ENCODE measurements around the gene MED13.
"Not testable (repeated sequence)": the region's sequence is repeated elsewhere in the genome, so short reads cannot be mapped to it uniquely, and the experiment has no call there.

The MED13 gene

GRCh38 chr17:61998534-61998933 lies 66.5 kb downstream of the MED13 start:
- not testable (repeated sequence) for DNase-seq (ENCODE audit: low read depth, low spot score)

- no peak for DNase-seq (ENCODE audit: low read depth, low spot score)
Observed at GRCh38 chr17:61997664-61998063, 67.4 kb downstream of the MED13 start.

DNA sequence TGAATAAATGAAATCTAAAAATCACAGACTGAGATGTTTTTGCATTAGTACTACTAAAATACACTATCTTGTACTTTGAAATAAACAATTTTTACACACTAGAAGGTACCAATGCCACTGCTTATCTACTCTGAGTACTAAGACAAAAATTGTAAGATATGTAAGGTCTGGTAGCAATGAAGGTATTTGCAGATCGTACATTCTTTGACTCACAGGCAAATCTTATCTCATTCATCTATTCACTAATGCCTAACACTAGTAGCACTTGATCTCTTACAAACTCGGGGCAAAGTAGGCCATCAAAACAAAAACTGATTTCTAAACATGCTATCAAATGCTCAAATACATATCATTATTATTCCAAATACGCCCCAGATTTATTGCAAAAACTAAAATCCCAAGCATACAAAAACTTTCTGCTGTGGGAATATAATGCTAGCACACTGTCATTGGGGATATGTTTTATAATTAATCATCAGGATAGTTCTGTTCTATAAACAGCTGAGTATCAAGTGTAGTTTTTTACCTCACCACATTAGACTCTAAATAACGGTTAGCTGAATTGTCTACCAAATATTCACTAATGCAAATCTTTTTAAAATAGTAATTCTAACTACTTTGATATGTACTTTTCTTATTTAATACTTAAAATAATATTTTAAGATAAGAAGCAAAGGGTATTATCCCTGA lies 68.0 kb downstream of the MED13 start:
- DNase-seq (ENCODE audit: low read depth, low spot score): no peak

DNA sequence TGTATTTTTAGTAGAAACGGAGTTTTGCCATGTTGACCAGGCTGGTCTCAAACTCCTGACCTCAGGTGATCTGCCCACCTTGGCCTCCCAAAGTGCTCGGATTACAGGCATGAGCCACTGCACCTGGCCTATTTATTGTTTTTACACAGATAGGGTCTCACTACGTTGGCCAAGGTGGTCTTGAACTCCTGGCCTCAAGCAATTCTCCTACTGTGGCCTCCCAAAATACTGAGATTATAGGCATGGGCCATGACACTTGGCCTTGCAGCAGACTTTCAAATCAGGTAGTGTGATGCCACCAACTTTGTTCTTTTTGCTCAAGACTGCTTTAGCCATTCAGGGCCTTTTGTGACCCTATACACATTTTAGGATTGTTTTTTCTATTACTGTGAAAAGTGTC lies 75.6 kb downstream of the MED13 start:
- DNase-seq (ENCODE audit: low read depth, low spot score): no peak

DNA sequence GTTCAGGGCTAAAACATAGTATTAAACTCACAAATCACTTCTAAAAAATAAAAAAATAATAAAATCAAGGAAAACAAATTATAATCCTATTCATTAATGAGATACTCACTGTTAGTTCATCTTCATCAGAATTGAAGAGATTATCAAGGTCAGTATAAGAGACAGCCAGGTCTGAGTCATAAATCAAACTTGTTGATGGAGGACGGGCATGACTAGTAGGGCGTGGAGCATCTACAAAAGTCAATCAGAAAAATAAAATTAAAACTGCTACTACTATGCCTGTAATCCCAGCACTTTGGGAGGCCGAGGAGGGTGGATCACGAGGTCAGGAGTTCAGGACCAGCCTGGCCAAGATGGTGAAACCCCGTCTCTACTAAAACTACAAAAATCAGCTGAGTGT lies 78.2 kb downstream of the MED13 start:
- no peak for DNase-seq (ENCODE audit: low read depth, low spot score)

DNA sequence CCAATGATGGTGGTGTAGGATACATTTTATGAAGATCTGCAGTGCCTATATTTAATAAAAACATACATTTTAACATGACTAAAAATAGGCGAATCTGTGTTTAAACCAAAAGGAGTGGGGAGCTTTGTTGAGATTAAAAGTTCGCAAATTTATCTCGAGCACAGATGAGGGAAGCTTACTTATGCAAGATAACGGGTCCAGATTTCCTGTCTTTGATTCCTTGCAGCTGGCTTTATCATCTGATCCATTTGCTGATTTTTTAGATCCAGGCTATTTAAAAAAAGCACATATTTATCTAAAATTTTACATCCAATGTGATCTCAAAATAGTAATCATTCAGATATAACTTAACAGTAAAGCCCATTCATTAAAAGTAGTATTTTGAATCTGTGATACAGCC lies 80.3 kb downstream of the MED13 start:
- DNase-seq (ENCODE audit: low read depth, low spot score): no peak

- DNase-seq (ENCODE audit: low read depth, low spot score): no peak
Observed at GRCh38 chr17:61981323-61981722, 83.8 kb downstream of the MED13 start.

DNA sequence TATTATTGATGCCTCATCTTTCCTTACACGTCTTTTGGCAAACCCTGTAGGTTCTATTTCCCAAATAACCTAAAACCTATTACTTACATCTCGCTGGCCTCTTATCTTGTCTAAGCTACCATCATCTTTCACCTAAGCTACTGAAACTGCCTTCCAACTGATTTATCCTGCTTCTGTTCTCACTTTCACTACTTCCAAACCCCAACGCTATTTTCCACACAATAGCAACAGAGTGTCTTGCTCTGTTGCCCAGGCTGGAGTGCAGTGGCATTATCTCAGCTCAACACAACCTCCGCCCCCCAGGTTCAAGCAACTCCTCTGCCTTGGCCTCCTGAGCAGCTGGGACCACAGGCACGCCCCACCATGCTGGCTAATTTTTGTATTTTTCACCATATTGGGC lies 84.5 kb downstream of the MED13 start:
- DNase-seq (ENCODE audit: low read depth, low spot score): no peak

GRCh38 chr17:61974115-61974514 lies 91.0 kb downstream of the MED13 start:
- DNase-seq (ENCODE audit: low read depth, low spot score): no peak

DNA sequence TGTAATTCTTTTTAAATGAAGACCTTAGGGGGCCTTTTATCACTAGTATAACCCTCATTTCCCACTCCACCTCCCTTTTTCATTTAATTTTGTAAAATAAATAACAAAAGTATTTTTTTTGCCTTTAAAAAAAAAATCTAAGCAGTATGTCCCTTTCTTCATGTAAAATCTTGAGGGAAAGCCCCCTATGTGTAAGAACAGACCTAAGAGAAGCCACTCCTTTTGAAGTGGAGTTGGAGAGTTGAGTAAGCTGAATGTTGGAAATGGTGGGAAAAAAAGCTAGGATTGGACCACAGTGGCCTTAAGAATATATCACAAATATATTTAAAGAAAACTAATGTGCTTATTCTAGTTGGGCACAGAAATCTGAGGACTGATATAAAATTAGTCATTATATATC lies 92.8 kb downstream of the MED13 start:
- no peak for DNase-seq (ENCODE audit: low read depth, low spot score)

GRCh38 chr17:61970030-61970429 lies 95.0 kb downstream of the MED13 start:
- no peak for DNase-seq (ENCODE audit: low read depth, low spot score)

- no peak for DNase-seq (ENCODE audit: low read depth, low spot score)
Observed at GRCh38 chr17:61968757-61969156, 96.3 kb downstream of the MED13 start.

DNA sequence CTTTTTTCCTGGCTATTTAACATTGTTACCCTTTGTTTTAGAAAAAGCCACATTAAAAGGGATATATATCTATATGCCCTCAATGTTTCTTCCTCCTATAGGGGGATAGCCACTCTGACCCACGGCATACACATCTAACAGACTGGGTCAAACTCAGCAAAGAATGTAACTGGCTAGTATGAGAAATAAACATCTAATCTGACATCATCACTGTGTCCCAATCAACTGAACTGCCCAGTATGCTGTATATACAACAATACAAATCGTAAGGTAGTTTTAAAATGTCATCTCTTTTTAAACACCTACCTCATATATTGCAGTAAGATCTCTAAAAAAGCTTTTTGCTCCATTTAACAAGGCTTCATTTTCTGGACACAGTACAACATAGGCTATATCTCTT lies 97.3 kb downstream of the MED13 start:
- DNase-seq (ENCODE audit: low read depth, low spot score): no peak

- no peak for DNase-seq (ENCODE audit: low read depth, low spot score)
Observed at GRCh38 chr17:61966191-61966590, 98.9 kb downstream of the MED13 start.

- no peak for DNase-seq (ENCODE audit: low read depth, low spot score)
Observed at GRCh38 chr17:61955619-61956018, 109.5 kb downstream of the MED13 start.

- DNase-seq (ENCODE audit: low read depth, low spot score): no peak
Observed at GRCh38 chr17:61947367-61948078, 117.6 kb downstream of the MED13 start.

DNA sequence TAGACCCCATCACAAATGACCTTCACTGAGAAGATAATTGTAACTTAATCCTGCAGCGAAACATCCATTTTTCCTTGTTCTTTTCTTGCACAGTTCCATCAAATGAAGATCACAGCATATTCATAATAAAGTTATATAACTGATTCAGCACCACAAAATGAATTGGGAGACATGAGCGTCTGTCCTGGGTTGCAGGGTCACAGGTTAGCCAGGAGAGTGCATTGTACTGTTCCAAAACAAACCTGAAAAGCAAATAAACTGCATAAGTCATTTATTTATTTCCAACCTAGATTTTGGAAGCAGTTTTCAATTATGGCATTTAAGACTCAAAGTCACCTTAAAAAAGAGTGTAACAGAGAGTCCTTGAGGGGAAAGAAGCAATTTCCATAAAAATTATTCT lies 118.7 kb downstream of the MED13 start:
- DNase-seq (ENCODE audit: low read depth, low spot score): no peak

GRCh38 chr17:61943117-61943516 lies 122.0 kb downstream of the MED13 start:
- DNase-seq (ENCODE audit: low read depth, low spot score): no peak

DNA sequence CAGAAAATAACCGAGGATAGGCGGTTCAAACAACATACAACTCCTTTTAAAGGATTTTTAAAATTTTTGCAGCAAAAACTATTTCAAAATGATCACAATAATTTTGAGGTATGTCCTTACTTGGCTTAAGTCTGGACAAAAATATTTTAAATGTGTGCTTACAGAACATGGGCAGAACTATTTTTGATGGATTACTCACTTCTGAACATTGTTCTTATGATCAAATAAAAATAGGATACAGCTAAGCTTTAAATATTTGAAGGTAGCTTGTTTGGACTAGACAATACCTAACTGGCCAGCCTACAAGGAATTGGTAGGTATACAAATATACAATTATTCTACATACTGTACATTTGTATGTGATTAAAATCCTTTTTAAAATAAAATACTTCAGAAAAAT lies 123.0 kb downstream of the MED13 start:
- DNase-seq (ENCODE audit: low read depth, low spot score): no peak

GRCh38 chr17:61928101-61928436 lies 137.0 kb downstream of the MED13 start:
- DNase-seq (ENCODE audit: low read depth, low spot score): no peak

DNA sequence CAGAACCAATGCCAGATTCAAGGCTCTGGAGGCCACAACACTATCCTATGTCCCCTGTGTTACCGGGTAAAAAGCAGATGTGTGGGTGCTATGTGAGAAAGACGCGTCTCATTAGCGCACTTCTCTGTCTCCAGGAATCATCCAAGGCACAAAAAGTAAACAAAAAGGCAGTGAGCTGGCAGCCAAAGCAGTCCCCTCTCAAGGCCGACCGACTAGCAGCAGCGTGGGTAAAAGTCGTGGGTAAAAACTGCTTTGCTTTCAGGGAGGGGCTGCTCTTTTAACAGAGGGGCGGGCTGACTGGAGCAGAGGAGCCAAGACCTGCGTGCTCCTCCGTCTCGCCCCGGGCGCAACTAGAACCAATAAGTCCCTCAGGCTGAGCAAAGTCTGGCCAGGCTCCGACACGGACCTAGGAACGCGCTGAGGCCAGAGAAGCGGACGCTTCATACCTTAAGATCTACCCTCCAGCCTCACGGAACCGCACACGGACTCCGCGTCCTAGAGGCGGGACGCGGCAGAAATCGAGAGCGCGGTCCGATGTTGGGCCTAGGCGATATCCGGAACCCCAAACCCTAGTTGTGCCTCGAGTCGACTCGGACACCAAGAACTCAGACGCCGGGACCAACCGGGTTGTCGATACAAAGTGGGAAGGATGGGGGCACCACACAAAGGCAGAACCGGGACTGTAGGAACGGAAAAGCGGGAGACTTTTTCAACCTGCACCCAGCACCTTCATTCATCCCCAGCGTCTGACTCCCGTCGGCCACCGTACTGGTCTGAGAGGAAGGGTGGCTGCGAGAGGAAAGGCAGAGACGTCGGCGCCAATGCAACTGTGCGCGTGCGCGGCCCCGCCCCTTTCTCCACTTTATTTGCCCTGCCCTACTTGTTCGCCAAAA lies 137.6 kb downstream of the MED13 start, which contains the start of gene INTS2:
Gene INTS2, minus strand, starts transcription at position 775 of the 893 bp plus-strand sequence. CDS start 1,338 bp downstream, outside the sequence.
- peak; percentile 86 for DNase-seq (ENCODE audit: low read depth, low spot score)

GRCh38 chr17:61926826-61927207 lies 138.3 kb downstream of the MED13 start:
- peak; percentile 4 for DNase-seq (ENCODE audit: low read depth, low spot score)

All from smooth muscle cell of the brain vasculature (primary cell).